ENCODE results near the gene BROX.
"Not testable (repeated sequence)": the region's sequence is repeated elsewhere in the genome, so short reads cannot be mapped to it uniquely, and the experiment has no call there.

BROX gene

DNA sequence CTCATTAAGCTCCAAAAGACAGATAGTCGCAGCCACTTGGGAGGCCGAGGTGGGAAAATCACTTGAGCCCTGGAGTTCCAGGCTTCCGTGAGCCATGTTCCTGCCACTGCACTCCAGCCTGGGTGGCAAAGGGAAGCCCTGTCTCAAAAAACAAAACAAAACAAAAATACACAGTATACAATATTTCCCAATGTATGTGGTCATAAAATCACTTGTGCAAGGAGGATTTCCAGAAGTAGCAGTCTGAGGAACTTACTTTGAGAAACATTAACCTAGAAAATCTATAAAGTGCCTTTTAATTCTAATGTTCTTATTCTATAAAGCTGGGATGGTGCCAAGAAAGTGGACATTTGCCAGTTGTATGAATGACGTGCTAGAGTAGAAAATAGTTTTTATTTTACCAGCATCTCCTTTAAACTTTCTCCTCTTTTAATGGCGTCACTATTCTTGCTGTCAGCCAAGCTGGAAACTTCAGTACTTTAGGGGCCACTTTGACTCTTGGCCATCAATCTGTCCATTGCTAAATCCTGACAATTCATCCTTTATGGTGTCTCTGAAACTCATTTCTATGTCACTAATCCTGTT, 47.2 kb downstream of the BROX start:
- Histone ChIP-seq H3K9me3 (ENCODE audit: insufficient read depth, low read depth, low read length) (no peaks in the 10 kb centered on the region), H3K9ac (ENCODE audit: low read depth, low read length) (no peak overlapping the region), H3K36me3 (ENCODE audit: insufficient read depth, low read depth, low read length) (no peaks in the 10 kb centered on the region), H3K4me3 (ENCODE audit: low read length) (no peak overlapping the region), H3K27ac (ENCODE audit: low read length) (no peak overlapping the region), H3K27me3 (ENCODE audit: insufficient read depth, low read length) (no peaks in the 10 kb centered on the region), H3K4me1 (ENCODE audit: insufficient read depth, low read length) (no peaks in the 10 kb centered on the region)

DNA sequence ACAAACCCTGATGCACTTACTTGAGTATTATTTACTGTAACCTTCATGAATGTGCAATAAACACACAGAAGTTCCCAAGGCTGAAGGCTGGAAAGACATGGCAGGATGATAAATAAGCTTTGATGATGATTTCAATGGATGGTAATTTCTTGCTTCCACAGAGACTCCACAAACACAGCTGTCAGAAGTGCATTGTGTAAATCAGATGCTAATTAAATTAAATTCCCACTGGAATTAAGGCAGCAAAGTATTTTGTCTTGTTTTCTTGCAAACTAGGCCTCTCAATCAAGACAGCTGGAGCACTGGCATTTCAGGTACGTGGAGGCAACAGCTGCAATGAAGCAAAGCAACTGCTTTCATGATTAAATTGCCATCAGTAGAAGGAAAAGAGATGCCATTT, 48.7 kb downstream of the BROX start:
- Histone ChIP-seq H3K27me3 (ENCODE audit: insufficient read depth, low read length) (no peaks in the 10 kb centered on the region), H3K36me3 (ENCODE audit: insufficient read depth, low read depth, low read length) (no peaks in the 10 kb centered on the region), H3K4me1 (ENCODE audit: insufficient read depth, low read length) (no peaks in the 10 kb centered on the region), H3K27ac (ENCODE audit: low read length) (no peak overlapping the region), H3K9ac (ENCODE audit: low read depth, low read length) (no peak overlapping the region), H3K4me3 (ENCODE audit: low read length) (no peak overlapping the region), H3K9me3 (ENCODE audit: insufficient read depth, low read depth, low read length) (no peaks in the 10 kb centered on the region)

DNA sequence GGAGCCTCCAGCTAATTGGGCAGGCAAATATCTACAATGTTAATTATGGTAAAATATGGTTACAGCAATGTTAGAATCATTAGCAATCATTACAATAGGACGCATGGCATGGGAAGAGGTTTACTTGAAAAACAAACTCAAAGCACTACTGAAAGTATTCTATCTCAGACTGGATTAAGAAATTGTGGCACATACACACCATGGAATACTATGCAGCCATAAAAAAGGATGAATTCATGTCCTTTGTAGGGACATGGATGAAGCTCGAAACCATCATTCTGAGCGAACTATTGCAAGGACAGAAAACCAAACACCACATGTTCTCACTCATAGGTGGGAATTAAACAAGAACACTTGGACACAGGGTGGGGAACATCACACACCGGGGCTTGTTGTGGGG, 49.8 kb downstream of the BROX start:
- H3K4me1 ChIP-seq (ENCODE audit: insufficient read depth, low read length); H3K9me3 ChIP-seq (ENCODE audit: insufficient read depth, low read depth, low read length); H3K36me3 ChIP-seq (ENCODE audit: insufficient read depth, low read depth, low read length); H3K27me3 ChIP-seq (ENCODE audit: insufficient read depth, low read length); H3K4me3 ChIP-seq (ENCODE audit: low read length); H3K9ac ChIP-seq (ENCODE audit: low read depth, low read length); H3K27ac ChIP-seq (ENCODE audit: low read length): not testable (repeated sequence)

DNA sequence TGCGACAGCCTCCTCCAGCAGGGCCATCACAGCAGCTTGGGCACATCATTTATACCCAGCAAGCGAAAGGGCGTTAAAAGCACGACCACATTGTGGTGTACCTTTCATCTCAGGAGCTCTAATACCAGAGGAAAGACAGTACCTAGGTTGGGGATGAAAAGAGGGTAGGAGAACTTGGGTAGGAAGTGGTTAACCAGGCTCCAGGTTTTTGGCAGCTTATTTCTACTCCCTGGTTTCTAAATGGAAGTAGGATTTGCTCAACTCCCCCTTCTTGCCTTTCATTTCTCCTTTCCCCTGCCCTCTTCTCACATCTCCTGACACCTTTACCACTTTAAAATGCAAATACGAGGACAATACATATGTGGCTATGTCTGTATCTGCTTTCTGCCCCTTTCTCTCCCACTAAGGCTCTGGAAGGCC, 54.8 kb downstream of the BROX start:
- H3K4me3 ChIP-seq (ENCODE audit: low read length) = no peak overlapping the region
- no peaks in the 10 kb centered on the region for H3K36me3 ChIP-seq (ENCODE audit: insufficient read depth, low read depth, low read length)
- H3K9ac ChIP-seq (ENCODE audit: low read depth, low read length) = no peak overlapping the region
- peaks cover 23% of the 10 kb centered on the region for H3K9me3 ChIP-seq (ENCODE audit: insufficient read depth, low read depth, low read length)
- H3K4me1 ChIP-seq (ENCODE audit: insufficient read depth, low read length) = no peaks in the 10 kb centered on the region
- no peak overlapping the region for H3K27ac ChIP-seq (ENCODE audit: low read length)
- H3K27me3 ChIP-seq (ENCODE audit: insufficient read depth, low read length) = no peaks in the 10 kb centered on the region

DNA sequence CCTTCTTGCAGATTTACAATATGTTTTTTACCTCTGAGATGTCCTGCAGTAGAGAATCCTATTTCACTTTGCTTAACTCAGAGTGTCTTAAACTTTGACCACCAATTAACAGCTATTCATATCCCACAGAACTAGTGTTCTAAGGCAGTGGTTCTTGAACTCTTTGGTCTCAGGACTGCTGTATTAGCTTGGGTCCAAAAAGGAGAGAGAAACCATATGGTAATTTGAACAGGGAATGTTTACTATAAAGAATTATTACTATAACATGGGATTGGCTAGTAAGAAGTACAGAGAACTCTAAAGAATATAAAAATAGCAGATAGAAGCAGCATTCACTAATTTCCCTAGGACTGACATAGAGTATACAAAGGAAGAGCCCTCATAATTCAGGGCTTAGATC, 56.2 kb downstream of the BROX start:
- Histone ChIP-seq H3K27me3 (ENCODE audit: insufficient read depth, low read length) (no peaks in the 10 kb centered on the region), H3K4me1 (ENCODE audit: insufficient read depth, low read length) (no peaks in the 10 kb centered on the region), H3K36me3 (ENCODE audit: insufficient read depth, low read depth, low read length) (no peaks in the 10 kb centered on the region), H3K27ac (ENCODE audit: low read length) (no peak overlapping the region), H3K4me3 (ENCODE audit: low read length) (no peak overlapping the region), H3K9me3 (ENCODE audit: insufficient read depth, low read depth, low read length) (peaks cover 23% of the 10 kb centered on the region), H3K9ac (ENCODE audit: low read depth, low read length) (no peak overlapping the region)

DNA sequence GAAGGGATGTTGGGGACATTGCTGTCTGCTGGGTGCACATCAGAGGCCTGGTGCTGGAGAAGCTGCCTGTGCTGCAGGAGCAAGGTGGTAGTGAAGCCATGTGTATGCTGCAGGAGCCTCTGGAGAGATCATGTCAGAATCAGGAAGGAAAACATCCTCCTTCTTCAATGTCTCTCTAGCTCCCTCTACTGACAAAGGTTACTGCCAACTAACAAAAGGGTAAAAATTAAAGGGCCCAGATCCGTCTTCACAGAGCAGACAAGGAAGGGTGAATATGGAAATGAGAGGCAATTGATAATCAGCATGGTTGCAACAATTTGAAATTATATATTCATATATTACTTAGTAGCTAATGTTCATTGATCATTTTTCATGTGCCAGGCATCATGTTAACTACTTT, 56.8 kb downstream of the BROX start:
- H3K4me1 ChIP-seq (ENCODE audit: insufficient read depth, low read length) = no peaks in the 10 kb centered on the region

DNA sequence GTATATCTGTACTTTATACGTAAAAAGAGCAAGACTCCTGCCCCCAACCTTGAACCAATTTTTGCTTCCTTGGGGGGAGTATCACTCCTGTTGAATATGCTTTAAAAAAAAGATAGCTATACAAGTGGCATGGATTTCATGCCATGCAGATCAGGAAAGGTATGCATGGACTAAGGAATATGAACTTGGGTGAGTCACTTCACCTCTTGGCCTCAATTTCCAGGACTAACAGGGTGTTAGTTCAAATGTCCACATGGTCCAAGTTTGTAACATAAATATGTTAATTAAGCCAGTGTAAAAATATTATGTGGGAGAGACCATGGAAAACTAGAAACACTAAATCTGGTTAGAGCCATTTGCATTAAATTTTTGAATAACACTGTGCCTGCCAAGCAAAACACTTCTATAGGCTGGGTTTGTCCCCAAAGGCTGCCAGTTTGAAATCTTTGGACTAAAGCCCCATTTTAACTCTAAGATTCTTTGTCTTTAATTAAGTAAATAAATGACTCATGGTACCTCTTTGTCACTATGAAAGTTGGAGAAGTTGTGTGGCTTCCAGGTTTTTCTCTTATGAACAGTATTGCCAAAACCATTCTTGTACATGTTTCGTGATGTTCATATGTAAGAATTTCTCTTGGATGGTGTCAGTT, 57.7 kb downstream of the BROX start:
- Histone ChIP-seq H3K36me3 (ENCODE audit: insufficient read depth, low read depth, low read length) (no peaks in the 10 kb centered on the region), H3K9me3 (ENCODE audit: insufficient read depth, low read depth, low read length) (peaks cover 23% of the 10 kb centered on the region), H3K27ac (ENCODE audit: low read length) (no peak overlapping the region), H3K4me3 (ENCODE audit: low read length) (no peak overlapping the region), H3K4me1 (ENCODE audit: insufficient read depth, low read length) (no peaks in the 10 kb centered on the region), H3K9ac (ENCODE audit: low read depth, low read length) (no peak overlapping the region), H3K27me3 (ENCODE audit: insufficient read depth, low read length) (no peaks in the 10 kb centered on the region)

More for the DNA sequence above, 56.8 kb downstream of the BROX start:
- Histone ChIP-seq H3K9ac (ENCODE audit: low read depth, low read length) (no peak overlapping the region), H3K9me3 (ENCODE audit: insufficient read depth, low read depth, low read length) (peaks cover 23% of the 10 kb centered on the region), H3K36me3 (ENCODE audit: insufficient read depth, low read depth, low read length) (no peaks in the 10 kb centered on the region), H3K4me3 (ENCODE audit: low read length) (no peak overlapping the region), H3K27ac (ENCODE audit: low read length) (no peak overlapping the region), H3K27me3 (ENCODE audit: insufficient read depth, low read length) (no peaks in the 10 kb centered on the region)

DNA sequence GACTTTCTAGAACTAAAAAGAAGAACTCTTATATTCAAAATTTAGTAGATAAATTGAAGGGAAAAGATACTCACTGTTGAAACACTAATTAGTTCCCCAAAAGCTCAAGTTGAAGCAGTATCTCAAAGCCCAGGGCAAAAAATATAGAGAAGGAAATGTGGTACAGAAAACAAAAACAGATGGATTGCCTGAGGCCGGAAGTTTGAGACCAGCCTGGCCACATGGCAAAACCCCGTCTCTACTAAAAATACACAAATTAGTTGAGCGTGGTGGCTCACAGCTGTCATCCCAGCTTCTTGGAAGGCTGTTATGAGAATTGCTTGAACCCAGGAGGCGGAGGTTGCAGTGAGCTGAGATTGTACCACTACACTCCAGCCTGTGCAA, 60.6 kb downstream of the BROX start:
- no peaks in the 10 kb centered on the region for H3K27me3 ChIP-seq (ENCODE audit: insufficient read depth, low read length)
- no peak overlapping the region for H3K27ac ChIP-seq (ENCODE audit: low read length)
- no peak overlapping the region for H3K9ac ChIP-seq (ENCODE audit: low read depth, low read length)
- no peaks in the 10 kb centered on the region for H3K36me3 ChIP-seq (ENCODE audit: insufficient read depth, low read depth, low read length)
- no peak overlapping the region for H3K4me3 ChIP-seq (ENCODE audit: low read length)
- H3K9me3 ChIP-seq (ENCODE audit: insufficient read depth, low read depth, low read length) = peaks cover 23% of the 10 kb centered on the region
- no peaks in the 10 kb centered on the region for H3K4me1 ChIP-seq (ENCODE audit: insufficient read depth, low read length)

DNA sequence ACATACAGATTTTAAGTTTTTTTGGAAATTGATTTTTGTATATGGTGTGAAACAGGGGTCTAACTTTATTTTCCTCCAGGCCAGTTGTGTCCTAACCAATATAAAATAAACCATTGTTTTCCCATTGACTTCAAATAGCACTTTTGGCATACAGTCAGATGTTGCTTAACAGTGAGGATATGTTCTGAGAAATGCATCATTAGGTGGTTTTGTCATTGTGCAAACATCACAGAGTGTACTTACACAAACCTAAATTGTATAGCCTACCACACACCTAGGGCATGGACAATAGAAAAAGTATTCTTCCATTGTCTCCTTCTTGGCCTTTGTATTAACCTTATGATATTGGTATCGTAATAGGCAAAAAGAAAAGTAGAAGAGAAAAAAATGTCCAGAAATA, 65.1 kb downstream of the BROX start:
- Histone ChIP-seq H3K27ac (ENCODE audit: low read length) (no peak overlapping the region), H3K9ac (ENCODE audit: low read depth, low read length) (no peak overlapping the region), H3K9me3 (ENCODE audit: insufficient read depth, low read depth, low read length) (no peaks in the 10 kb centered on the region), H3K36me3 (ENCODE audit: insufficient read depth, low read depth, low read length) (no peaks in the 10 kb centered on the region), H3K4me3 (ENCODE audit: low read length) (no peak overlapping the region), H3K27me3 (ENCODE audit: insufficient read depth, low read length) (no peaks in the 10 kb centered on the region), H3K4me1 (ENCODE audit: insufficient read depth, low read length) (no peaks in the 10 kb centered on the region)

DNA sequence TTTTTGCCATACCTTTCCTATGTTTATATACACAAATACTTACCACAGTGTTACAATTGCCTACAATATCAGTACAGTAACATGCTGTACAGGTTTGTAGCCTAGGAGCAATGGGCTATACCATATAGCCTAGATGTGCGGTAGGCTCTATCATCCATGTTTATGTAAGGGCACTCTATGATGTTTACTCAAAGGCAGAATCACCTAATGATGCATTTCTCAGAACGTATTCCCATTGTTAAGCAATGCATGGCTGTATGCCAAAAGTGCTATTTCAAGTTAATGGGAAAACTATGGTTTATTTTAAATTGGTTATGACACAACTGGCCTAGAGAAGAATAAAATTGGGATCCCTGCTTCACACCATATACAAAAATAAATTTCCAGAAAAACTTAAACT, 65.6 kb downstream of the BROX start:
- H3K27ac ChIP-seq (ENCODE audit: low read length) = no peak overlapping the region
- H3K9ac ChIP-seq (ENCODE audit: low read depth, low read length) = no peak overlapping the region
- no peaks in the 10 kb centered on the region for H3K9me3 ChIP-seq (ENCODE audit: insufficient read depth, low read depth, low read length)
- H3K36me3 ChIP-seq (ENCODE audit: insufficient read depth, low read depth, low read length) = no peaks in the 10 kb centered on the region
- H3K4me1 ChIP-seq (ENCODE audit: insufficient read depth, low read length) = no peaks in the 10 kb centered on the region
- H3K4me3 ChIP-seq (ENCODE audit: low read length) = no peak overlapping the region
- no peaks in the 10 kb centered on the region for H3K27me3 ChIP-seq (ENCODE audit: insufficient read depth, low read length)

DNA sequence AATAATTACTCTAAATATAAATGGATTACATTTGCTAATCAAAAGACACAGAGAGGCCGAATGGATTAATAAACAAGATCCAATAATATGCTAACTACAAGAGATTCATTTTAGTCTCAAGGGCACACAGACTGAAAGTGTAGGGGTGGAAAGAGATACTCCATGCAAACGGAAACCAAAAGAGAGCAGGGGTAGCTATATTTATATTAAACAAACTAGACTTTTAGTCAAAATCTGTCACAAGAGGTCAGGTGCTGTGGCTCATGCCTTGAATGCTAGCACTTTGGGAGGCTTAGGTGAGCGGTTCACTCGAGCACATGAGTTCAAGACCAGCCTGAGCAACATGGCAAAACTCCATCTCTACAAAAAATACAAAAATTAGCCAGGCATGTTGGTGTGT, 68.9 kb downstream of the BROX start:
- Histone ChIP-seq H3K27ac (ENCODE audit: low read length) (no peak overlapping the region), H3K9ac (ENCODE audit: low read depth, low read length) (no peak overlapping the region), H3K27me3 (ENCODE audit: insufficient read depth, low read length) (no peaks in the 10 kb centered on the region), H3K4me1 (ENCODE audit: insufficient read depth, low read length) (no peaks in the 10 kb centered on the region), H3K36me3 (ENCODE audit: insufficient read depth, low read depth, low read length) (no peaks in the 10 kb centered on the region), H3K9me3 (ENCODE audit: insufficient read depth, low read depth, low read length) (no peaks in the 10 kb centered on the region), H3K4me3 (ENCODE audit: low read length) (no peak overlapping the region)

DNA sequence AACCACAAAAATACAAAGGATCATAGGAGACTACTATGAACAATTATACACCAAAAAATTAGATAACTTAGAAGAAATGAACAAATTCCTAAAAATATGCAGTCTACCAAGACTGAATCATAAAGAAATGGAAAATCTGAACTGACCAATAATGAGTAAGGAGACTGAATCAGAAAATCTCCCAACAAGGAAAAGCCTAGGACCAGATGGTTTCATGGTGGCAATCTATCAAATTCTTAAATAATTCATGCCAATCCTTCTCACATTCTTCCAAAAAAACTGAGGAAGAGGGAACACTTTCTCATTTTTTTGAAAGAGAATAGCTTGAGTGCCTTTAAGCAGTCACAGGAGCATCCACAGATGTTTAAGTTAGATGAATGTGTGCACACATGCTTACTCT, 70.7 kb downstream of the BROX start:
- no peak overlapping the region for H3K27ac ChIP-seq (ENCODE audit: low read length)
- no peaks in the 10 kb centered on the region for H3K27me3 ChIP-seq (ENCODE audit: insufficient read depth, low read length)
- no peak overlapping the region for H3K9ac ChIP-seq (ENCODE audit: low read depth, low read length)
- H3K36me3 ChIP-seq (ENCODE audit: insufficient read depth, low read depth, low read length) = no peaks in the 10 kb centered on the region
- no peaks in the 10 kb centered on the region for H3K9me3 ChIP-seq (ENCODE audit: insufficient read depth, low read depth, low read length)
- no peaks in the 10 kb centered on the region for H3K4me1 ChIP-seq (ENCODE audit: insufficient read depth, low read length)
- no peak overlapping the region for H3K4me3 ChIP-seq (ENCODE audit: low read length)
